Natural killer cell (primary cell): ENCODE results near the gene RUNX1. TPM values are rescaled to one million over a fixed set of nuclear protein-coding genes. Genes with fewer than 3 reads are reported as not detected.

Experiments used
- ATAC-seq, 3 donors: fragments of 150-1000 bp in 2 of 3; fragments of 200-7000 bp in 1 of 3; cut with Tn5 transposase; 1 replicate in 1 of 3; 2 replicates in 2 of 3; pipeline ENCODE4 v1.10.0; 2021; ENCODE audit warnings: mild to moderate bottlenecking in 2 of 3, moderate library complexity in 2 of 3
- DNase-seq, 2 donors: peaks; one replicate each; pipeline versions ENCODE4 v3.0.0 to v3.0.0-alpha.2; 2013 to 2021; ENCODE audit warnings: mixed read lengths in 1 of 2
- H3K27ac ChIP-seq: one replicate; pipeline ENCODE4 v1.5.1; 2013; ENCODE audit warnings: mild to moderate bottlenecking, low read length
- H3K27me3 ChIP-seq: one replicate; pipeline ENCODE4 v1.6.1; 2013; ENCODE audit warnings: low read length; ENCODE audit not compliant: control insufficient read depth, insufficient read depth
- H3K36me3 ChIP-seq: one replicate; pipeline ENCODE4 v1.6.1; 2013; ENCODE audit warnings: low read length; ENCODE audit not compliant: control insufficient read depth, insufficient read depth
- H3K4me1 ChIP-seq: one replicate; pipeline ENCODE4 v1.6.1; 2013; ENCODE audit warnings: low read length; ENCODE audit not compliant: control insufficient read depth, insufficient read depth
- H3K4me3 ChIP-seq: one replicate; pipeline ENCODE4 v1.5.1; 2013; ENCODE audit warnings: low read length
- H3K9me3 ChIP-seq: one replicate; pipeline ENCODE4 v1.6.1; 2013; ENCODE audit warnings: low read length; ENCODE audit not compliant: control insufficient read depth, insufficient read depth
- H3K27ac Mint-ChIP-seq, 2 donors: one replicate each; pipeline ENCODE4 v1.8.0; 2022; ENCODE audit warnings: mild to moderate bottlenecking in 2 of 2, mixed read lengths in 2 of 2, moderate library complexity in 1 of 2
- H3K27me3 Mint-ChIP-seq, 2 donors: one replicate each; pipeline ENCODE4 v1.8.0; 2022; ENCODE audit warnings: low read depth in 2 of 2, mixed read lengths in 2 of 2
- H3K36me3 Mint-ChIP-seq: one replicate; pipeline ENCODE4 v1.8.0; 2022; ENCODE audit warnings: mixed read lengths
- H3K4me1 Mint-ChIP-seq, 2 donors: one replicate each; pipeline ENCODE4 v1.8.0; 2022; ENCODE audit warnings: mixed read lengths in 2 of 2
- H3K4me3 Mint-ChIP-seq: one replicate; pipeline ENCODE4 v1.8.0; 2022; ENCODE audit warnings: mild to moderate bottlenecking, moderate library complexity, mixed read lengths
- H3K9me3 Mint-ChIP-seq, 2 donors: one replicate each; pipeline ENCODE4 v1.8.0; 2022; ENCODE audit warnings: mixed read lengths in 2 of 2
- CTCF ChIP-seq: fragments of 200-600 bp; IDR thresholded peaks from one replicate; pipeline ENCODE4 v1.8.0; 2022; ENCODE audit warnings: antibody characterized with exemption
- WGBS: methylation state at CpG from one replicate; pipeline ENCODE4 v1.1.7; 2013; ENCODE audit warnings: missing lambda C conversion rate; ENCODE audit not compliant: insufficient coverage; 5-methylcytosine and 5-hydroxymethylcytosine counted together
- intact Hi-C: fragments of 100-400 bp; cut with micrococcal nuclease; formaldehyde crosslinking; loops from one replicate; pipeline ENCODE4 v1.14.2; 2022
- total RNA-seq, 4 donors: library from RNA; stranded (reverse); fragments of 120-200 nt in 1 of 4; gene quantifications; one replicate each; pipeline versions ENCODE4 v1.2.3 to v1.2.4, GENCODE V29; 2013 to 2022

Gene RUNX1
- total RNA-seq, 3 donors from 2014 or later (not counting 1 experiment from before 2014, with no cell fraction given) = 62.1 to 171 (median 98.2) TPM

- Histone ChIP-seq H3K27ac (no peak overlapping the region), H3K4me3 (no peak overlapping the region), H3K27me3 (no peaks in the 10 kb centered on the region), H3K9me3 (no peaks in the 10 kb centered on the region), H3K36me3 (no peaks in the 10 kb centered on the region), H3K4me1 (no peaks in the 10 kb centered on the region)
- intact Hi-C loops = no loop called here
- H3K27me3 Mint-ChIP-seq = peaks cover 3 to 10% of the 10 kb centered on the region in 2 donors
- DNase-seq = no peak
- peaks cover 0 to 5% of the 10 kb centered on the region in 2 donors for H3K4me1 Mint-ChIP-seq
- no peak for ATAC-seq
- no peak overlapping the region for H3K4me3 Mint-ChIP-seq
- H3K27ac Mint-ChIP-seq = no peak overlapping the region
- WGBS = 95% methylated on average over 11 of the region's 11 CpGs
- H3K36me3 Mint-ChIP-seq = no peaks in the 10 kb centered on the region
- TF ChIP-seq CTCF = no peak
- no peaks in the 10 kb centered on the region for H3K9me3 Mint-ChIP-seq
These were observed 266.4 kb downstream of the RUNX1 start for GRCh38 chr21:34782506-34783360.

- H3K4me1 ChIP-seq = no peaks in the 10 kb centered on the region
- no peak overlapping the region for H3K27ac ChIP-seq
- H3K27me3 ChIP-seq = no peaks in the 10 kb centered on the region
- DNase-seq = no peak
- ATAC-seq = no peak
- no peaks in the 10 kb centered on the region for H3K9me3 Mint-ChIP-seq
- no peak overlapping the region for H3K4me3 ChIP-seq
- TF ChIP-seq CTCF = no peak
- peaks cover 0 to 5% of the 10 kb centered on the region in 2 donors for H3K4me1 Mint-ChIP-seq
- intact Hi-C loops = no loop called here
- peaks cover 3 to 22% of the 10 kb centered on the region in 2 donors for H3K27me3 Mint-ChIP-seq
- WGBS = 93% methylated on average over 6 of the region's 7 CpGs
- H3K4me3 Mint-ChIP-seq = no peak overlapping the region
- H3K36me3 Mint-ChIP-seq = no peaks in the 10 kb centered on the region
- no peaks in the 10 kb centered on the region for H3K9me3 ChIP-seq
- H3K36me3 ChIP-seq = no peaks in the 10 kb centered on the region
- no peak overlapping the region for H3K27ac Mint-ChIP-seq
These were observed 267.6 kb downstream of the RUNX1 start for GRCh38 chr21:34781526-34781925.

GRCh38 chr21:34779860-34780259 lies 269.2 kb downstream of the RUNX1 start:
- 42% methylated on average over 1 of the region's 2 CpGs for WGBS
- no peak for TF ChIP-seq CTCF
- no peak for ATAC-seq
- no peaks in the 10 kb centered on the region for H3K4me1 Mint-ChIP-seq
- no peaks in the 10 kb centered on the region for H3K9me3 ChIP-seq
- no peaks in the 10 kb centered on the region for H3K36me3 ChIP-seq
- H3K9me3 Mint-ChIP-seq = no peaks in the 10 kb centered on the region
- H3K27me3 ChIP-seq = no peaks in the 10 kb centered on the region
- no peak overlapping the region for H3K4me3 Mint-ChIP-seq
- peaks cover 8 to 38% of the 10 kb centered on the region in 2 donors for H3K27me3 Mint-ChIP-seq
- no peaks in the 10 kb centered on the region for H3K4me1 ChIP-seq
- H3K4me3 ChIP-seq = no peak overlapping the region
- H3K27ac ChIP-seq = no peak overlapping the region
- no peak overlapping the region for H3K27ac Mint-ChIP-seq
- no peaks in the 10 kb centered on the region for H3K36me3 Mint-ChIP-seq
- intact Hi-C loops = no loop called here
- DNase-seq = no peak

GRCh38 chr21:34775793-34776192 lies 273.3 kb downstream of the RUNX1 start:
- H3K4me1 ChIP-seq = no peaks in the 10 kb centered on the region
- DNase-seq (no peak), ATAC-seq (no peak)
- no peaks in the 10 kb centered on the region for H3K9me3 ChIP-seq
- no peaks in the 10 kb centered on the region for H3K36me3 ChIP-seq
- Mint-ChIP-seq H3K27me3 (peaks cover 12 to 51% of the 10 kb centered on the region in 2 donors), H3K36me3 (no peaks in the 10 kb centered on the region), H3K4me1 (no peaks in the 10 kb centered on the region), H3K9me3 (no peaks in the 10 kb centered on the region), H3K4me3 (no peak overlapping the region), H3K27ac (no peak overlapping the region)
- no peak overlapping the region for H3K27ac ChIP-seq
- no peak for TF ChIP-seq CTCF
- 94% methylated on average over 7 of the region's 7 CpGs for WGBS
- intact Hi-C loops = no loop called here
- no peak overlapping the region for H3K4me3 ChIP-seq
- H3K27me3 ChIP-seq = no peaks in the 10 kb centered on the region
